Neural progenitor cell (in vitro differentiated cells): ENCODE results near the gene TMEM256. TPM values are rescaled to one million over a fixed set of nuclear protein-coding genes. Genes with fewer than 3 reads are reported as not detected.

Experiments
- DNase-seq: peaks from one replicate; pipeline ENCODE4 v3.0.0-alpha.2; 2016; ENCODE audit warnings: low spot score
- H2AFZ ChIP-seq: fragments of 200-600 bp; sonication (generic); replicated peaks from 2 replicates; pipeline ENCODE4 v1.6.1; 2016; ENCODE audit warnings: antibody characterized with exemption
- H3F3A ChIP-seq: fragments of 200-600 bp; sonication (generic); 2 replicates; pipeline ENCODE4 v1.6.1; 2016; ENCODE audit warnings: antibody characterized with exemption, low read depth
- H3K27ac ChIP-seq: fragments of 200-600 bp; sonication (generic); 2 replicates; pipeline ENCODE4 v1.5.1; 2016; ENCODE audit warnings: mild to moderate bottlenecking
- H3K27me3 ChIP-seq: fragments of 200-600 bp; sonication (generic); 2 replicates; pipeline ENCODE4 v1.6.1; 2016; ENCODE audit warnings: mild to moderate bottlenecking, moderate library complexity
- H3K36me3 ChIP-seq: fragments of 200-600 bp; sonication (generic); 2 replicates; pipeline ENCODE4 v1.5.1; 2016
- H3K4me1 ChIP-seq: fragments of 200-600 bp; sonication (generic); 2 replicates; pipeline ENCODE4 v1.6.1; 2016; ENCODE audit warnings: mixed run types
- H3K4me2 ChIP-seq: fragments of 200-600 bp; sonication (generic); 2 replicates; pipeline ENCODE4 v1.6.1; 2016
- H3K4me3 ChIP-seq: fragments of 200-600 bp; sonication (generic); 2 replicates; pipeline ENCODE4 v1.5.1; 2016
- H3K79me2 ChIP-seq: fragments of 200-600 bp; sonication (generic); 2 replicates; pipeline ENCODE4 v1.6.1; 2016; ENCODE audit warnings: low read depth
- H3K9ac ChIP-seq: fragments of 200-600 bp; sonication (generic); 2 replicates; pipeline ENCODE4 v1.6.1; 2016
- H3K9me3 ChIP-seq: fragments of 200-600 bp; sonication (generic); 2 replicates; pipeline ENCODE4 v1.5.1; 2016; ENCODE audit warnings: low read depth
- H4K20me1 ChIP-seq: fragments of 200-600 bp; sonication (generic); 2 replicates; pipeline ENCODE4 v1.6.1; 2016; ENCODE audit warnings: low read depth
- H3K27ac Mint-ChIP-seq: 3 replicates; pipeline ENCODE4 v1.8.0; 2021; ENCODE audit warnings: mixed read lengths
- H3K27me3 Mint-ChIP-seq: 2 replicates; pipeline ENCODE4 v1.8.0; 2022; ENCODE audit warnings: low read depth, mild to moderate bottlenecking, inconsistent platforms, moderate library complexity, mixed read lengths; ENCODE audit not compliant: insufficient read depth
- H3K36me3 Mint-ChIP-seq: 3 replicates; pipeline ENCODE4 v1.8.0; 2021; ENCODE audit warnings: mixed read lengths
- H3K4me1 Mint-ChIP-seq: 3 replicates; pipeline ENCODE4 v1.8.0; 2021; ENCODE audit warnings: mixed read lengths
- H3K4me3 Mint-ChIP-seq: 3 replicates; pipeline ENCODE4 v1.8.0; 2021; ENCODE audit warnings: mild to moderate bottlenecking, moderate library complexity, mixed read lengths
- H3K9me3 Mint-ChIP-seq: 3 replicates; pipeline ENCODE4 v1.8.0; 2020; ENCODE audit warnings: mixed read lengths
- EZH2 ChIP-seq: fragments of 200-600 bp; sonication (generic); IDR thresholded peaks from 2 replicates; pipeline ENCODE4 v1.6.1; 2017; ENCODE audit warnings: antibody characterized with exemption, mild to moderate bottlenecking, moderate library complexity
- EZH2phosphoT487 ChIP-seq: fragments of 200-600 bp; sonication (generic); IDR thresholded peaks from 2 replicates; pipeline ENCODE4 v1.6.1; 2017; ENCODE audit warnings: antibody characterized with exemption
- total RNA-seq: library from RNA; depleted of rRNA; stranded (reverse); fragments of >200 nt; gene quantifications from 2 replicates; pipeline ENCODE4 v1.2.3, GENCODE V29; 2015; ENCODE audit warnings: low replicate concordance
- TF ChIP-seq, protein P1 (sequence below): fragments of 200-600 bp; sonication (generic); IDR thresholded peaks from 2 replicates; pipeline ENCODE4 v1.5.1; 2017; ENCODE audit warnings: antibody characterized with exemption, mild to moderate bottlenecking

TMEM256 gene
- total RNA-seq, 1 donor from 2014 or later = 72.0 TPM

- H3K9me3 ChIP-seq = no peaks in the 10 kb centered on the region
- Mint-ChIP-seq H3K27me3 (peaks cover 17% of the 10 kb centered on the region), H3K36me3 (no peaks in the 10 kb centered on the region), H3K9me3 (no peaks in the 10 kb centered on the region), H3K4me3 (peak overlapping the region; percentile 2), H3K27ac (peak overlapping the region; percentile 7), H3K4me1 (peaks cover 30% of the 10 kb centered on the region)
- H3K4me2 ChIP-seq = no peak overlapping the region
- no peaks in the 10 kb centered on the region for H3K79me2 ChIP-seq
- H3K36me3 ChIP-seq = no peaks in the 10 kb centered on the region
- DNase-seq = no peak
- no peak overlapping the region for H3K9ac ChIP-seq
- H3F3A ChIP-seq = no peaks in the 10 kb centered on the region
- no peak overlapping the region for H3K4me3 ChIP-seq
- no peak overlapping the region for H3K27ac ChIP-seq
- peaks cover 16% of the 10 kb centered on the region for H4K20me1 ChIP-seq
- peaks cover 13% of the 10 kb centered on the region for H3K4me1 ChIP-seq
- TF ChIP-seq, protein P1, sequence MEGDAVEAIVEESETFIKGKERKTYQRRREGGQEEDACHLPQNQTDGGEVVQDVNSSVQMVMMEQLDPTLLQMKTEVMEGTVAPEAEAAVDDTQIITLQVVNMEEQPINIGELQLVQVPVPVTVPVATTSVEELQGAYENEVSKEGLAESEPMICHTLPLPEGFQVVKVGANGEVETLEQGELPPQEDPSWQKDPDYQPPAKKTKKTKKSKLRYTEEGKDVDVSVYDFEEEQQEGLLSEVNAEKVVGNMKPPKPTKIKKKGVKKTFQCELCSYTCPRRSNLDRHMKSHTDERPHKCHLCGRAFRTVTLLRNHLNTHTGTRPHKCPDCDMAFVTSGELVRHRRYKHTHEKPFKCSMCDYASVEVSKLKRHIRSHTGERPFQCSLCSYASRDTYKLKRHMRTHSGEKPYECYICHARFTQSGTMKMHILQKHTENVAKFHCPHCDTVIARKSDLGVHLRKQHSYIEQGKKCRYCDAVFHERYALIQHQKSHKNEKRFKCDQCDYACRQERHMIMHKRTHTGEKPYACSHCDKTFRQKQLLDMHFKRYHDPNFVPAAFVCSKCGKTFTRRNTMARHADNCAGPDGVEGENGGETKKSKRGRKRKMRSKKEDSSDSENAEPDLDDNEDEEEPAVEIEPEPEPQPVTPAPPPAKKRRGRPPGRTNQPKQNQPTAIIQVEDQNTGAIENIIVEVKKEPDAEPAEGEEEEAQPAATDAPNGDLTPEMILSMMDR = no peak
- TF ChIP-seq EZH2phosphoT487 = no peak
- no peak for TF ChIP-seq EZH2
- H2AFZ ChIP-seq = no peak overlapping the region
- no peaks in the 10 kb centered on the region for H3K27me3 ChIP-seq
Observed at GRCh38 chr17:7423679-7424078, 19.8 kb upstream of the TMEM256 start.

GRCh38 chr17:7421186-7421585, 17.3 kb upstream of the TMEM256 start:
- H3K79me2 ChIP-seq = no peaks in the 10 kb centered on the region
- H3K27me3 Mint-ChIP-seq = peaks cover 20% of the 10 kb centered on the region
- no peak overlapping the region for H3K4me3 ChIP-seq
- no peaks in the 10 kb centered on the region for H3K9me3 ChIP-seq
- H2AFZ ChIP-seq = no peak overlapping the region
- no peaks in the 10 kb centered on the region for H3K36me3 ChIP-seq
- DNase-seq = no peak
- H3K36me3 Mint-ChIP-seq = peaks cover 13% of the 10 kb centered on the region
- no peaks in the 10 kb centered on the region for H3K27me3 ChIP-seq
- no peak overlapping the region for H3K9ac ChIP-seq
- no peaks in the 10 kb centered on the region for H3F3A ChIP-seq
- peak overlapping the region; percentile 88 for H3K27ac Mint-ChIP-seq
- H3K9me3 Mint-ChIP-seq = no peaks in the 10 kb centered on the region
- H3K4me1 ChIP-seq = peaks cover 13% of the 10 kb centered on the region
- H3K4me2 ChIP-seq = no peak overlapping the region
- TF ChIP-seq EZH2phosphoT487 (no peak), EZH2 (no peak)
- TF ChIP-seq, protein P1 = no peak
- peaks cover 31% of the 10 kb centered on the region for H4K20me1 ChIP-seq
- H3K4me1 Mint-ChIP-seq = peaks cover 43% of the 10 kb centered on the region
- H3K27ac ChIP-seq = no peak overlapping the region
- H3K4me3 Mint-ChIP-seq = peak overlapping the region; percentile 74

DNA sequence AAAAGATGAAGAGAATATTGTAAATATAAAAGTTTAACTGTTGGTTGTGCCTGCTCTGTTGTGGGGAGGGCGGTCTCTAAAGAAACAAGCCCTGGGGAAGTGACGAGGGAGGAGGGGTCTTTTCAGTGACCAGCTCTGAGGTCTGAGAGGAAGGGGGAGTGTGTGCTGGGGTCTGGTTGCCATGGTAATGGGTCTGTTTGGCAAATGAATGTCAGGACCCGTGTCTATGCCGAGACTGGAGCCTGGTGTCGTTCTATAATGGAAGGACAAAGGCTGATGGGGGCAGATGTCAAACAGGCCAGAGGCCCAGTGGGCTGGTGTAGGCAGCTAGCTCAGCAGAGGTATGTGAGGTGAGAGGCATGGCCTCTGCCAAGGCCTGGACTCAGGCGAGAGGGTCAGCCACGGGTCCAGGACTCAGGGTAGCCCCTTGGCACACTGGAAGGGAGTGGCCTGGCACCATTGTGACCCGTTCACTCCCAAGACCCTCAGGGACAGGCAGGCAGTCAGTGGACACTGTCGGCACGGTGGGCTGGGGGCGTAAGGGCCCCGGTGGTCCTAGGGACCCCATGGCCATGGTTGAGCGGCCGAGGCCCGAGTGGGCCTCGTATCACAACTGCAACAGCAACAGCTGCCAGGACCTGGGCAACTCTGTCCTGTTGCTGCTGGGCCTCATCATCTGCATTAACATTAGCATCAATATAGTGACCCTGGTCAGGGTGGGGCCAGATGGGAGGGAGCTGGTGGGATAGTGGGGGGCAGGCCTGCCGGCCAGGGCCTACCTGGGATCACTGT, 16.1 kb upstream of the TMEM256 start, which contains the start of gene SPEM1:
TSS of gene SPEM1 (plus strand) at position 506 of the 792 bp plus-strand sequence. CDS start at position 567, 61 bp downstream.
- Histone ChIP-seq H2AFZ (no peak within 1 kb of the TSS), H4K20me1 (peaks cover 35% of the 10 kb centered on the region), H3K4me3 (no peak within 1 kb of the TSS), H3K36me3 (no peaks in the 10 kb centered on the region), H3K9ac (no peak within 1 kb of the TSS), H3K27me3 (no peaks in the 10 kb centered on the region), H3K4me2 (peak within 1 kb of the TSS; percentile 18), H3K4me1 (peaks cover 13% of the 10 kb centered on the region), H3K27ac (peak within 1 kb of the TSS; percentile 53), H3K79me2 (no peaks in the 10 kb centered on the region), H3F3A (no peaks in the 10 kb centered on the region), H3K9me3 (no peaks in the 10 kb centered on the region)
- Mint-ChIP-seq H3K27me3 (peaks cover 18% of the 10 kb centered on the region), H3K27ac (peak within 1 kb of the TSS; percentile 88), H3K4me1 (peaks cover 41% of the 10 kb centered on the region), H3K9me3 (no peaks in the 10 kb centered on the region), H3K4me3 (peak within 1 kb of the TSS; percentile 74), H3K36me3 (peaks cover 20% of the 10 kb centered on the region)
- TF ChIP-seq, protein P1 = no peak
- TF ChIP-seq EZH2phosphoT487 = no peak
- TF ChIP-seq EZH2 = no peak
- DNase-seq = peak; percentile 69
